T-helper 1 cell treated with Interleukin-12 subunit alpha and Interleukin-12 subunit beta and Interleukin-4 antibody, amounts not matched to agents 30 μg/mL and 1 μg/mL, for 36 hours (primary cell): ENCODE measurements around the gene SMPDL3A.

Source experiments
- H3K27ac Mint-ChIP-seq: one replicate; pipeline ENCODE4 v1.8.0; 2021; ENCODE audit warnings: mild to moderate bottlenecking, mixed read lengths
- H3K27me3 Mint-ChIP-seq: one replicate; pipeline ENCODE4 v1.8.0; 2021; ENCODE audit warnings: low read depth, mixed read lengths
- H3K36me3 Mint-ChIP-seq: one replicate; pipeline ENCODE4 v1.8.0; 2021; ENCODE audit warnings: low read depth, mixed read lengths
- H3K4me1 Mint-ChIP-seq: one replicate; pipeline ENCODE4 v1.8.0; 2021; ENCODE audit warnings: low read depth, mixed read lengths
- H3K4me3 Mint-ChIP-seq: one replicate; pipeline ENCODE4 v1.8.0; 2021; ENCODE audit warnings: mild to moderate bottlenecking, moderate library complexity, mixed read lengths
- H3K9me3 Mint-ChIP-seq: one replicate; pipeline ENCODE4 v1.8.0; 2021; ENCODE audit warnings: mixed read lengths

Gene SMPDL3A

DNA sequence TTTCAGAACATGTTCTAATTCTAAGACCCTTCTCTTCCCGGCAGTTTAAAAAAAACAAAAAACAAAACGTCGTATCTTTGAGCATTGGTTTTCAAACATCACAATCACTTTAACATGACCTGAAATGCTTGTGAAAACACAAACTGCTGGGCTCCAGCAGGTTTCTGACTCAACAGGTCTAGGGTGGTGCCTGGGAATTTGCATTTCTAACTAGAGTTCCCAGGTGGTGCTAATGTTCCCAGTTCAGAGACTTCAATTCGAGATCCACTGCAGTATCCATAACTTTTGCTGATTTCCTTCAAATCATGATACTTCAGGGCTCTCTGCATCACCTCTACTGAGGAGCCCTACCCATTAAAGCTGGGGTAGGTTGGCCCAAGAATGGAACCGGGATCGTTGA, 850 bp upstream of the SMPDL3A start:
- Mint-ChIP-seq H3K27ac (no peak overlapping the region), H3K27me3 (peaks cover 68% of the 10 kb centered on the region), H3K36me3 (no peaks in the 10 kb centered on the region), H3K4me1 (peaks cover 12% of the 10 kb centered on the region), H3K4me3 (no peak overlapping the region), H3K9me3 (no peaks in the 10 kb centered on the region)

- Mint-ChIP-seq H3K9me3 (no peaks in the 10 kb centered on the region), H3K4me1 (peaks cover 12% of the 10 kb centered on the region), H3K36me3 (no peaks in the 10 kb centered on the region), H3K4me3 (peak overlapping the region; percentile 90), H3K27me3 (peaks cover 67% of the 10 kb centered on the region), H3K27ac (no peak overlapping the region)
These were observed 336 bp upstream of the SMPDL3A start for GRCh38 chr6:122788663-122789181.

DNA sequence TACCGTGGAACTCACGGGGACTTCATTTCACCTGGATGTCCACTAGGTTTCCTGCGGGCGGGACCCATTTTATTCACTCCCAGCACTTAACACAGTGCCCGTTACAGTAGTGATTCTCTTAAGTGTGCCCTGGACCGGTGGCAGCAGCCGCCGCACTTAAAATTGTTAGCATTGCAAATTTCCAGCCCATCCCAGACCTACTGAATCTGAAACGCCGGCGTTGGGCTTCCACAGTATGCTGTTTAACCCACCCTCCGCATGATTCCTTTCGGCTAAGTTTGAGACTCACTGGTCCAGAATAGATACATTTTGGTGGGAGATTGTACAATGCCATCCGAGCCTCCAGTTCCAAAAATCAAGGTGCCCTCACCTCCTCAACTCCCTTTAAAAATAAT, 967 bp downstream of the SMPDL3A start:
- Mint-ChIP-seq H3K4me1 (peaks cover 12% of the 10 kb centered on the region), H3K27ac (peak overlapping the region; percentile 79), H3K4me3 (peak overlapping the region; percentile 90), H3K36me3 (no peaks in the 10 kb centered on the region), H3K27me3 (peaks cover 65% of the 10 kb centered on the region), H3K9me3 (no peaks in the 10 kb centered on the region)

GRCh38 chr6:122790423-122791309, 1.6 kb downstream of the SMPDL3A start:
- no peak overlapping the region for H3K27ac Mint-ChIP-seq
- peaks cover 62% of the 10 kb centered on the region for H3K27me3 Mint-ChIP-seq
- no peaks in the 10 kb centered on the region for H3K9me3 Mint-ChIP-seq
- peaks cover 12% of the 10 kb centered on the region for H3K4me1 Mint-ChIP-seq
- peak overlapping the region; percentile 90 for H3K4me3 Mint-ChIP-seq
- no peaks in the 10 kb centered on the region for H3K36me3 Mint-ChIP-seq

DNA sequence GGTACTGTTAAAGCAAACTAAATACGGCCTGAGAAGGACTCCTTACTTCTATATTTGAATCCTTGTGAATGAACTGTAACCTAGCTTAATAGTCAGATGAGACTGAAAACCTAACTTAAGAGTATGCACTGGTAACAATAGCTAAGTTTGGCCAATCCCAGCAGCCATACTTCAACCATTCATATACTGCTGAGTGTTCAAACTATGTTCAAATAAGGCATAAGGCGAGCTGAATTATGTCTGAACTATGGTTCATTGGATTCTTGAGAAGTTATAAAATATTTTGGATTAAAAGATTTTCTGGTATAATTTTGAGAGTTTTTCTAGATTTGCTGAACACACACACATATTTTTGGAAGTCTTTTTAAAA, 2.2 kb downstream of the SMPDL3A start:
- Mint-ChIP-seq H3K27me3 (peaks cover 59% of the 10 kb centered on the region), H3K36me3 (no peaks in the 10 kb centered on the region), H3K4me3 (no peak overlapping the region), H3K4me1 (peaks cover 12% of the 10 kb centered on the region), H3K9me3 (no peaks in the 10 kb centered on the region), H3K27ac (no peak overlapping the region)

- Mint-ChIP-seq H3K27ac (no peak overlapping the region), H3K36me3 (no peaks in the 10 kb centered on the region), H3K4me3 (no peak overlapping the region), H3K4me1 (peaks cover 12% of the 10 kb centered on the region), H3K27me3 (peaks cover 48% of the 10 kb centered on the region), H3K9me3 (no peaks in the 10 kb centered on the region)
These were observed 3.7 kb downstream of the SMPDL3A start for GRCh38 chr6:122792766-122793165.

GRCh38 chr6:122797537-122797936, 8.5 kb downstream of the SMPDL3A start:
- no peaks in the 10 kb centered on the region for H3K36me3 Mint-ChIP-seq
- peaks cover 3% of the 10 kb centered on the region for H3K4me1 Mint-ChIP-seq
- H3K4me3 Mint-ChIP-seq: no peak overlapping the region
- peaks cover 11% of the 10 kb centered on the region for H3K27me3 Mint-ChIP-seq
- H3K27ac Mint-ChIP-seq: no peak overlapping the region
- H3K9me3 Mint-ChIP-seq: no peaks in the 10 kb centered on the region

DNA sequence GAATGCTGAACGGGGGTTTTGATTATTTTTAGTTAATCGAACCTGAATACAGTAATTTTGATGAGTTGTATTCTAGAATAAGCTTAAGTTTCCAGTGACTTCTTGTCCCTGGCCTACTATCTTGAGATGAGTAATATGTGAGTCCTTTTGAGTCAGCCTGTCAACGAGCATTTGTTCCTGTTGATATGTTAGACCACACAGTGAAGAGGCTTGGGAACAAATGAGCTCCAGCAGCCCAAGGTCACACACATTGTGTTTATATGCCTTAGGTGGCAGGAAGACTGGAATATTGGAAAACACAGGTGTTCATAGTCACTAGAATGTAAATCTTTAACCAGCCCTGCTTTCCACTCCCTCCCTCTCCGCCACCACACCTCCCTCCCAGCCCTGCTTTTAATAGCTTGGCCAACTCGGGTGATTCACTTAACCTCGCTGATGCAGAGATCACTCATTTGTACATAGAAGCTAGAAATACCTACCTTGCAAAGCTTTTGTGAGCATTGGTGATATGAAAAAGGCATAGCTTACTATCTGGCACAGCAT, 9.1 kb downstream of the SMPDL3A start:
- Mint-ChIP-seq H3K27ac (no peak overlapping the region), H3K27me3 (peaks cover 5% of the 10 kb centered on the region), H3K9me3 (no peaks in the 10 kb centered on the region)

GRCh38 chr6:122799140-122799745, 10.2 kb downstream of the SMPDL3A start:
- H3K9me3 Mint-ChIP-seq: no peaks in the 10 kb centered on the region
- no peak overlapping the region for H3K4me3 Mint-ChIP-seq
- H3K27ac Mint-ChIP-seq: no peak overlapping the region

More for the DNA sequence above, 9.1 kb downstream of the SMPDL3A start:
- Mint-ChIP-seq H3K4me3 (no peak overlapping the region), H3K4me1 (peaks cover 3% of the 10 kb centered on the region), H3K36me3 (no peaks in the 10 kb centered on the region)

DNA sequence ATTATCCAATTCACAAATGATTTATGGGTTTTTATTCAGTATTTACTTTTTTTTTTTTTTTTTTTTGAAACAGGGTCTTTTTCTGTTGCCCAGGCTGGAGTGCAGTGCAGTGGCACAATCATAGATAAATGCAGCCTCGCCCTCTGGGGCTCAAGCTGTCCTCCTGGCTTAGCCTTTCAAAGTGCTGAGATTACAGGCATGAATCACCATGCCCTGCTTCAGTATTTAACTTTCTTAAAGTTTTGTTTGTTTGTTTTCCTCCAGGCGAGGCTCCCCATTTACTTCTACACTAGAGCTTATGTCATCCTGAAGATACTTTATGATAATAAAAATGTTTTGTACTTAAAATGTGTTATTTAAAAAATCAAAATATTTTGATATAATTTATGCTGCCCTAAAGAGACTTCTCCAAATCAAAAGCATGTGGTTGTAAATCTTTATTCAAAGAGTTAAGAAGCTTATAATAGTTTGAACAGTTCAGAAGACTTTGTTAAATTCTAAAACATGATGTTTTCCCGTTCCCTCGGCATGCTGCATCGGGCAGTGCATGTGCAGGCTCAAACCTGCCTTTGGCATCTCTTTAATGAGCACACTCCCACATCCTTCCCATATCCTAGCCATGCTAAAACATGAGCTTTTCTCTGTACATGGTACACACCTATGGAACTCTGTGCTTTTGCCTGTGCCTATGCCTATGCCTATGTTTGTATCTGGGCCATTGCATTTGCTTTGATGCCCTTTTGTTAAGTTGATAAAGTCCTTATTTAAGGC, 11.0 kb downstream of the SMPDL3A start:
- no peak overlapping the region for H3K27ac Mint-ChIP-seq

More at GRCh38 chr6:122799140-122799745, 10.2 kb downstream of the SMPDL3A start:
- Mint-ChIP-seq H3K36me3 (no peaks in the 10 kb centered on the region), H3K4me1 (peaks cover 3% of the 10 kb centered on the region), H3K27me3 (no peaks in the 10 kb centered on the region)

DNA sequence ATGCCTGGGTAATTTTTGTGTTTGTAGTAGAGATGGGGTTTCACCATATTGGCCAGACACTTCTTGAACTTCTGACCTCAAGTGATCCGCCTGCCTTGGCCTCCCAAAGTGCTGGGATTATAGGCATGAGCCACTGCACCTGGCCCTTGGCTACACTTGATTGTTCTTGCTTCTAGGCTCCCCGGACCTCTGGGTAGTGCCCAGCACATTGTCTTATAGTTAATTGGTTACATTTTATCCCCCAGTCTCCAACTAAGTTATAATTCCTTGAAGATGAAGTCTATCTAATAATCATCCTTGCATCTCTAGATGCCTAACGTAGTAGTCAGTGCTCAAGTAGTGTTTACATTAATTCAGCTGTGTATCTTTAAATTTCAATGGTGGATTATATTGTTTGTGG, 11.8 kb downstream of the SMPDL3A start:
- Mint-ChIP-seq H3K36me3 (no peaks in the 10 kb centered on the region), H3K4me3 (no peak overlapping the region), H3K9me3 (no peaks in the 10 kb centered on the region), H3K4me1 (peaks cover 3% of the 10 kb centered on the region), H3K27me3 (no peaks in the 10 kb centered on the region), H3K27ac (no peak overlapping the region)

More for the DNA sequence above, 11.0 kb downstream of the SMPDL3A start:
- Mint-ChIP-seq H3K36me3 (no peaks in the 10 kb centered on the region), H3K9me3 (no peaks in the 10 kb centered on the region), H3K4me3 (no peak overlapping the region), H3K27me3 (no peaks in the 10 kb centered on the region), H3K4me1 (peaks cover 3% of the 10 kb centered on the region)

DNA sequence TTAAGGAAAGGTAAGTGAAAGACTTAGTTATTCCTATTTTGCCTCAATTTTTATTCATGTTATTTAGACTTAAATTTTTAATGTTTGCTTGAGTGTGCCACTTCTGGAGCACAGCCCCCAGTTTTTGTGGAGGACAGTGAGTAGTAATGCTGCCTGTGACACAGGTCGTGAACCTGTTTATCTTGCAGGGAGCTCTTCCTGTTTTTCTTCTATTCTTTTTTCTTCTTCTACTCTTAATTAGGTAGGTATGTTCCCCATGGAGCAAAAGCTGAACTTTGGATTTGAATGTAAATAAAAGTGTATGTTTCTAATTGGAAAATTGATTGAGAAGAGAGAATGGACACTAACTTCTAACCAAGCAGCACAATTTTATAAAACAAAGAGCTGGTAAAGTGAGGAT, 12.3 kb downstream of the SMPDL3A start:
- no peaks in the 10 kb centered on the region for H3K27me3 Mint-ChIP-seq
- H3K4me1 Mint-ChIP-seq: peaks cover 3% of the 10 kb centered on the region
- no peaks in the 10 kb centered on the region for H3K36me3 Mint-ChIP-seq
- H3K9me3 Mint-ChIP-seq: no peaks in the 10 kb centered on the region
- no peak overlapping the region for H3K27ac Mint-ChIP-seq
- H3K4me3 Mint-ChIP-seq: no peak overlapping the region

DNA sequence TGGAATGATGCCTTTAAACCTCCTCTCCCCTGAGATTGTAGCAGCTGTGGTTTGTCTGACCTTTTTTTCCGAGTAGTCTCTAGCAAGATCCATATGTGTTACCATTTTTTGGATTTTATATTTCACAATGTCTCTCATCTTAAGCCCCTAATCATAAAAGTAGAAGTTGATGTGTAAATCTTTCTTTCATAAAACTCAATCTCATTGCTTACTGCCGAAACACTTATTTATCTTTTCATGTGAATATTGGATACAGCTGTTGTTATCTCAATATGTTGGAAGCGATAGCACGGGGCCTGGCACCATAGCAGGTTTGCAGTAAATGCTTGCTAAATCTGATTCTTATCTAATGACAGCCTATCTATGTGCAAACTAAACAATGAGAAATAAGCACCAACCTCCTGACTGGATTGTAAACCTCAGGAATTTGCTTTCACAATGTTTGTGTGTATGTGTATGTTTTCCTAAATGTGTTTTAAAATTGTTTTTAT, 14.2 kb downstream of the SMPDL3A start:
- Mint-ChIP-seq H3K4me1 (no peaks in the 10 kb centered on the region), H3K36me3 (no peaks in the 10 kb centered on the region)

DNA sequence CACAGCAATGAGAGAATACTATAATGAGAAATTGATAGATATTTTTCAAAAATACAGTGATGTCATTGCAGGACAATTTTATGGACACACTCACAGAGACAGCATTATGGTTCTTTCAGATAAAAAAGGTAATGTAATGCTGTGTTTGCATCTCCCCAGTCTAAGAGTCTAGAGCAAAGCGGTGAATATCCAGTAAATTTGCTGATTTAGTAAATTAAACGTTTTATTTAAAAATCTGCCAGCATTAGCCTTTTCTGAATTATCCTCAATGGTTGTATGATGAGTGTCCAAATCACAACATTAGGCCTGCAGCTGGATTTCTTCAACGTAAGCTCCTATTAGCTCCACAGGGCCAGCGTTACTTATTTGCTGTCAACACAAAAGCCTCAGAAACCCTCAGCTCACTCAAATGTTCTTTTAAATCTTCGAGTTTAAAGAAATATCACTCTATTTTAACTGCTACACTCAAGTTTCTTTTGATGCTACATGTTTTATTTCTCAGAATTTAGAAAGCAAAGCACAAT, 16.0 kb downstream of the SMPDL3A start:
- H3K4me1 Mint-ChIP-seq: no peaks in the 10 kb centered on the region
- H3K36me3 Mint-ChIP-seq: no peaks in the 10 kb centered on the region
- no peak overlapping the region for H3K4me3 Mint-ChIP-seq
- no peaks in the 10 kb centered on the region for H3K27me3 Mint-ChIP-seq
- no peak overlapping the region for H3K27ac Mint-ChIP-seq
- no peaks in the 10 kb centered on the region for H3K9me3 Mint-ChIP-seq

More for the DNA sequence above, 14.2 kb downstream of the SMPDL3A start:
- Mint-ChIP-seq H3K9me3 (no peaks in the 10 kb centered on the region), H3K27ac (no peak overlapping the region), H3K4me3 (no peak overlapping the region), H3K27me3 (no peaks in the 10 kb centered on the region)
